GM18951 (cell line): ENCODE data around the gene HDLBP.

Experiments
- POLR2A ChIP-seq: IDR thresholded peaks from 4 replicates; pipeline ENCODE4 v1.6.1; 2011; ENCODE audit warnings: mild to moderate bottlenecking; ENCODE audit not compliant: insufficient read length, insufficient read depth; ENCODE audit errors: extremely low read depth
- in situ Hi-C: fragments of 300-500 bp; cut with MboI; formaldehyde crosslinking; loops from one replicate; pipeline ENCODE4 v1.12.0; 2022; ENCODE audit warnings: low sequenced_read_pairs, mixed read lengths, inconsistent platforms; ENCODE audit not compliant: unreplicated experiment

HDLBP gene

GRCh38 chr2:241189856-241190201 is 125.6 kb downstream of the HDLBP start:
- in situ Hi-C loops: no loop called here
- no peak for TF ChIP-seq POLR2A

GRCh38 chr2:241189093-241189855 is 126.2 kb downstream of the HDLBP start:
- no peak for TF ChIP-seq POLR2A
- in situ Hi-C loops: no loop called here

DNA sequence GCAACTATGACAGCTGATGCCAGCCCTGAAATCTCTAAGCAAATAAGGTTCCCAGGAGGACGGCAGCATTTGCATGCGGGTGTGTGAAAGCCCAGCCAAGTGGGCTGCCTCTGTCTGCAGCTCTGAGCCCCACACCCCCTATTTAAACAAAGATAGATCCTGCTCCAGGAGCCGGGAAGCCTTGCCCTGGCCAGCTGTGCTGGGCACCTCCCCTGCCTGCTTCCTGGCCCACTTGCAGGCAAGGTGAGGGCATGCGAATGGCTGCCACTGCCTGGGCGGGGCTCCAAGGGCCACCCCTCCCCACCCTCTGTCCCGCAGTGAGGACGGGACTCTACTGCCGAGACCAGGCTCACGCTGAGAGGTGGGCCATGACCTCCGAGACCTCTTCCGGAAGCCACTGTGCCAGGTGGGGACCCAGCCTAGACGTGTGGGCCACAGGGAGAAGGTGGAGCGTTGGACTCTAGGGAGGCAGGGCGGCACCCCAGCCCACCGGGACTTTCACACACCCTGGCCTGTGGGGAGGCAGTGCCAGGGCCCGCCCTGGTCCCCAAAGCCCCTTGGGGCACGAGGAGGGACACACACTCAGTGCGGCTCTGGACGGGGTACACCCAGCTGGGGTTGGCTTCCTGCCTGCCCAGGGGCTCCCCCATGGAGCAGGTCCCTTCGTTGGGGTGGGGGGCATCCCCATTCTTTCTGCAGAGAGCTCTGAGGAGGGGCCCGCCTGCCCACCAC is 126.9 kb downstream of the HDLBP start, which contains the start of gene ANO7:
Gene ANO7 (plus strand): TSS at position 317 of the 732 bp plus-strand sequence. CDS start 1,387 bp downstream, outside the sequence.
- TF ChIP-seq POLR2A: no peak
- in situ Hi-C loops: no loop called here

- no peak for TF ChIP-seq POLR2A
- in situ Hi-C loops: no loop called here
Observed at GRCh38 chr2:241187918-241188234, 127.6 kb downstream of the HDLBP start.

- TF ChIP-seq POLR2A: no peak
- in situ Hi-C loops: no loop called here
Observed at GRCh38 chr2:241187101-241187917, 128.2 kb downstream of the HDLBP start.

- TF ChIP-seq POLR2A: no peak
- in situ Hi-C loops: no loop called here
Observed at GRCh38 chr2:241185961-241186360, 129.5 kb downstream of the HDLBP start.

DNA sequence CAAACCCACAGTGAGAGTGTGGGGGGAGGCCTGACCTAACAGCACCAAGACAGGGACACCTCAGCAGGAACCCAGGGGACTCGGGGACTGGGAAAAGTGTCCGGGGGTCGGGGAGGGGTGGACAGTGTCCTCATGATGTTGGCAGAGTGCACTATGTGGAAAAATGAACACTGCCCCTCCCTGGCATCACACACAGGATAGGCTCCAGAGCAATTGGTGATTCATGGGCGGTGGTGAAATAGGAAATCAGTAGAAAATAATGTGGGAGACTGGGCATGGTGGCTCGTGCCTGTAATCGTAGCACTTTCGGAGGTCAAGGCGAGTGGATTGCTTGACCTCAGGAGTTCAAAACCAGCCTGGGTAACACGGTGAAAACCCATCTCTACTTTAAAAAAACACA is 130.6 kb downstream of the HDLBP start:
- in situ Hi-C loops: no loop called here
- no peak for TF ChIP-seq POLR2A

DNA sequence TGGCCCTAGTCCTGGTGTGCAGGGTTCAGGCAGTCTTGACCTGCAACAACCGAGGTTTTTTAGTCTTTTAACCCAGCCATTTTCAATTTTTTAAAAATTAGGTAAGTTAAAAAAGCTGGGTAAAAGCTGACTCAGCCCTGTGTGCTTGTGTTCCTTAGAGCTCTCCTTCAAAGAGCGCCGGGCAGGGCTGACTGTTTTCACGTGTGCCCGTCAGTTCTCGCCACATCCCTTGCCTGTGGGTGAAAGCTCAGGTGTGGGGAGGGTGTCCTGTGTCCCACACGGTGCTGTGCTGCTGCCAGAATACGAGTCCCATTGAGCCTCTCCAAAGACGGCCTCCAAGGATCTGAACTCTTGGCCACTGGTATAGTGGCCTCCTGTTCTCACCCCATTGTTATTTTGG is 132.3 kb downstream of the HDLBP start:
- in situ Hi-C loops: no loop called here
- no peak for TF ChIP-seq POLR2A

GRCh38 chr2:241182531-241183133 is 132.8 kb downstream of the HDLBP start:
- in situ Hi-C loops: no loop called here

GRCh38 chr2:241182126-241182525 is 133.3 kb downstream of the HDLBP start:
- TF ChIP-seq POLR2A: no peak

More at GRCh38 chr2:241182531-241183133, 132.8 kb downstream of the HDLBP start:
- no peak for TF ChIP-seq POLR2A

GRCh38 chr2:241180495-241180894 is 135.0 kb downstream of the HDLBP start:
- in situ Hi-C loops: no loop called here
- TF ChIP-seq POLR2A: no peak

More at GRCh38 chr2:241182126-241182525, 133.3 kb downstream of the HDLBP start:
- in situ Hi-C loops: no loop called here

DNA sequence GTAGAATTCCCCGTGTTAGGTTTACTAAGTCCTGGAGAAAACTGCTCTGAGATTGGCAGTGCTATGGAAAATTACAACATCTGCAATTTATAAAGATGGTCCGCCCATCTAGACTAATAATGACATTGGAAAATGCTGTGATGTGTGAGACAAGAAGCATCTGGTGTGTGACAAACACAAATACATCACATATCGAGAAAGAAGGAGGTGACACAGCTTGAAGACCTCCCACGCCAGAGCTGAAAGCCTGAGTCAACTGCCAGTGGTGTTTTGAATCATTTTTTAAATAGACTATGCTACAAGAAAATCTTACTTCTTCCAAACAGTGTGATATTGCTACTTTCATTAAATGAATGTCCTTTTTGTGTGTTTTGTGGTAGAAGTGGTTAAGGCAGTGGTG is 135.6 kb downstream of the HDLBP start:
- TF ChIP-seq POLR2A: no peak
- in situ Hi-C loops: no loop called here

DNA sequence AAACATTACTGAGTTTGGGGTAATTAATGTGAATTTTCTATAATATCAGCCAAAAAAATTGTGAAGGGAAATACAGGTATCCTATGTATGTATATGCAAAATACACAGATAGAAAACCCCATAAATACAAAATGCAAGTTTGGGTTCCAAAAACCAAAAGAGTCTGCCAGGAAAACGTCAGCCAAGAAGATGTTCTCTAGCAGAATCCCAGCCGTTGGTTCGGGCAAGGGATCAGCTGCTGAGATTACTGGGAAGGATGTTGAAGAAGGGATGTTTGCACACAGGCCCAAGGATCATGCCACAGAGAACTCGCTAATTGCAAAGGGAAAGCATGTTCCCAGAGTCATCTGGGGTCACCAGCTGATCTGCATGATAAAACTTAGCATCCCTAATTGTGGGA is 136.5 kb downstream of the HDLBP start:
- no peak for TF ChIP-seq POLR2A
- in situ Hi-C loops: no loop called here
